GM19351 (cell line): ENCODE data around the gene ORM2.
"Not testable (repeated sequence)": the region's sequence is repeated elsewhere in the genome, so short reads cannot be mapped to it uniquely, and the experiment has no call there.

Experiments
- ATAC-seq: cut with Tn5 transposase; IDR thresholded peaks from one replicate; pipeline ENCODE4 v1.9.1; 2021; ENCODE audit warnings: mild to moderate bottlenecking, moderate library complexity; ENCODE audit not compliant: unreplicated experiment

The ORM2 gene

GRCh38 chr9:114328937-114329624, 588 bp upstream of the ORM2 start:
- not testable (repeated sequence) for ATAC-seq

- ATAC-seq: no peak
Measured at GRCh38 chr9:114330636-114331035, 967 bp downstream of the ORM2 start.

- not testable (repeated sequence) for ATAC-seq
Measured at GRCh38 chr9:114331229-114332195, 1.8 kb downstream of the ORM2 start.

- not testable (repeated sequence) for ATAC-seq
Measured at GRCh38 chr9:114332474-114333040, 2.9 kb downstream of the ORM2 start.

- not testable (repeated sequence) for ATAC-seq
Measured at GRCh38 chr9:114333718-114334117, 4.0 kb downstream of the ORM2 start.

GRCh38 chr9:114334490-114334889, 4.8 kb downstream of the ORM2 start:
- ATAC-seq: no peak

- no peak for ATAC-seq
Measured at GRCh38 chr9:114335745-114336144, 6.1 kb downstream of the ORM2 start.

- no peak for ATAC-seq
Measured at GRCh38 chr9:114336157-114336556, 6.5 kb downstream of the ORM2 start.

GRCh38 chr9:114336699-114337395, 7.2 kb downstream of the ORM2 start:
- ATAC-seq: no peak

GRCh38 chr9:114338187-114338586, 8.5 kb downstream of the ORM2 start:
- ATAC-seq: no peak

GRCh38 chr9:114339130-114339908, 9.7 kb downstream of the ORM2 start:
- peak; percentile 88 for ATAC-seq

- ATAC-seq: no peak
Measured at GRCh38 chr9:114341152-114341830, 11.6 kb downstream of the ORM2 start.

- ATAC-seq: no peak
Measured at GRCh38 chr9:114341991-114342390, 12.3 kb downstream of the ORM2 start.

GRCh38 chr9:114342755-114343440, 13.2 kb downstream of the ORM2 start:
- ATAC-seq: no peak

- no peak for ATAC-seq
Measured at GRCh38 chr9:114343471-114344187, 14.0 kb downstream of the ORM2 start.

GRCh38 chr9:114344188-114344566, 14.5 kb downstream of the ORM2 start:
- no peak for ATAC-seq

- no peak for ATAC-seq
Measured at GRCh38 chr9:114344692-114345091, 15.0 kb downstream of the ORM2 start.

GRCh38 chr9:114345493-114346065, 15.9 kb downstream of the ORM2 start:
- no peak for ATAC-seq
